Heart left ventricle (tissue), 13 donors: ENCODE measurements around the gene HPS3.

Experiments used
- POLR2A ChIP-seq, 2 donors: fragments of 450-650 bp; IDR thresholded peaks; one replicate each; pipeline ENCODE4 v1.6.1; 2017; ENCODE audit warnings: antibody characterized with exemption in 2 of 2, mild to moderate bottlenecking in 2 of 2, moderate library complexity in 2 of 2
- TF ChIP-seq, protein P1 (sequence below), 12 donors: fragments of 200-600 bp; sonication (generic) in 4 of 12; IDR thresholded peaks; one replicate each; pipeline versions ENCODE4 v1.5.0 to v1.8.0; 2018 to 2022; ENCODE audit warnings: antibody characterized with exemption in 12 of 12, mild to moderate bottlenecking in 5 of 12
- donor health status: ischemic (EF 13 %, LVEDD 7.1; RV severe dilation, severe dysfunction).
- donor health status: DM: no; HTN: yes; CAD: no.
- donor health status: DM: no; HTN: no; CAD: no.
- donor health status: ischemic (EF 25% LVEDD 6.9; RV normal size, moderate dysfunction).
- donor health status: ischemic (EF 25% LVEDD 5.7; RV mildly dilated, moderate dysfunction).
- donor health status: ischemic (EF 35%, LVEDD 5.7; RV mildly dilated, moderate dysfunction).
- donor health status: nonischemic (EF 11% LVEDD 7.7; RV severe dilation, severe dysfunction).
- donor health status: DM: yes; HTN: yes; CAD: no.
- donor health status: PGD.
- donor health status: ischemic (EF 29% LVEDD 5.4; RV normal size, mild dysfunction).
- donor health status: nonischemic (EF 23%, LVEDD 6.1; RV moderate dilation, normal function).

- TF ChIP-seq, protein P1, sequence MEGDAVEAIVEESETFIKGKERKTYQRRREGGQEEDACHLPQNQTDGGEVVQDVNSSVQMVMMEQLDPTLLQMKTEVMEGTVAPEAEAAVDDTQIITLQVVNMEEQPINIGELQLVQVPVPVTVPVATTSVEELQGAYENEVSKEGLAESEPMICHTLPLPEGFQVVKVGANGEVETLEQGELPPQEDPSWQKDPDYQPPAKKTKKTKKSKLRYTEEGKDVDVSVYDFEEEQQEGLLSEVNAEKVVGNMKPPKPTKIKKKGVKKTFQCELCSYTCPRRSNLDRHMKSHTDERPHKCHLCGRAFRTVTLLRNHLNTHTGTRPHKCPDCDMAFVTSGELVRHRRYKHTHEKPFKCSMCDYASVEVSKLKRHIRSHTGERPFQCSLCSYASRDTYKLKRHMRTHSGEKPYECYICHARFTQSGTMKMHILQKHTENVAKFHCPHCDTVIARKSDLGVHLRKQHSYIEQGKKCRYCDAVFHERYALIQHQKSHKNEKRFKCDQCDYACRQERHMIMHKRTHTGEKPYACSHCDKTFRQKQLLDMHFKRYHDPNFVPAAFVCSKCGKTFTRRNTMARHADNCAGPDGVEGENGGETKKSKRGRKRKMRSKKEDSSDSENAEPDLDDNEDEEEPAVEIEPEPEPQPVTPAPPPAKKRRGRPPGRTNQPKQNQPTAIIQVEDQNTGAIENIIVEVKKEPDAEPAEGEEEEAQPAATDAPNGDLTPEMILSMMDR (IDR thresholded peaks at IDR 0.05): no peak
- TF ChIP-seq POLR2A (IDR thresholded peaks at IDR 0.05): no peak
These were observed 2.2 kb downstream of the HPS3 start for GRCh38 chr3:149131589-149131988.
